Tibial artery (tissue), 4 donors: Measurements from ENCODE around the gene TM9SF3.

Source experiments
- DNase-seq, 2 donors: peaks; one replicate each; pipeline ENCODE4 v3.0.0-alpha.2; 2019
- H3K27ac ChIP-seq, 2 donors: fragments of 200-600 bp; sonication (generic) in 1 of 2; 1 replicate in 1 of 2; 2 replicates in 1 of 2; pipeline ENCODE4 v1.5.1; 2018 to 2019; ENCODE audit warnings: mild to moderate bottlenecking in 1 of 2
- H3K27me3 ChIP-seq, 2 donors: fragments of 200-600 bp; sonication (generic) in 1 of 2; one replicate each; pipeline versions ENCODE4 v1.5.1 to v1.6.0; 2016 to 2019
- H3K36me3 ChIP-seq, 3 donors: fragments of 200-600 bp; sonication (generic) in 2 of 3; one replicate each; pipeline ENCODE4 v1.5.1; 2016 to 2019; ENCODE audit warnings: mild to moderate bottlenecking in 2 of 3
- H3K4me1 ChIP-seq, 4 donors: fragments of 200-600 bp; sonication (generic) in 2 of 4; 1 replicate in 3 of 4; 2 replicates in 1 of 4; pipeline ENCODE4 v1.5.1; 2016 to 2019
- H3K4me3 ChIP-seq, 2 donors: fragments of 200-600 bp; sonication (generic) in 1 of 2; 1 replicate in 1 of 2; 2 replicates in 1 of 2; pipeline ENCODE4 v1.5.1; 2018 to 2019; ENCODE audit warnings: mild to moderate bottlenecking in 2 of 2
- H3K9me3 ChIP-seq, 3 donors: fragments of 200-600 bp; sonication (generic) in 1 of 3; one replicate each; pipeline ENCODE4 v1.5.1; 2016 to 2019
- CTCF ChIP-seq, 2 experiments: fragments of 200-600 bp in 1 of 2; fragments of 450-650 bp in 1 of 2; IDR thresholded peaks; one replicate each; pipeline ENCODE4 v1.5.1; 2017 to 2019; ENCODE audit warnings: antibody characterized with exemption in 2 of 2, mild to moderate bottlenecking in 1 of 2, moderate library complexity in 1 of 2
- intact Hi-C: fragments of 100-400 bp; cut with DNase I; formaldehyde crosslinking; loops from one replicate; pipeline ENCODE4 v1.15.0; 2023; ENCODE audit warnings: low total_unique reads

TM9SF3 gene

DNA sequence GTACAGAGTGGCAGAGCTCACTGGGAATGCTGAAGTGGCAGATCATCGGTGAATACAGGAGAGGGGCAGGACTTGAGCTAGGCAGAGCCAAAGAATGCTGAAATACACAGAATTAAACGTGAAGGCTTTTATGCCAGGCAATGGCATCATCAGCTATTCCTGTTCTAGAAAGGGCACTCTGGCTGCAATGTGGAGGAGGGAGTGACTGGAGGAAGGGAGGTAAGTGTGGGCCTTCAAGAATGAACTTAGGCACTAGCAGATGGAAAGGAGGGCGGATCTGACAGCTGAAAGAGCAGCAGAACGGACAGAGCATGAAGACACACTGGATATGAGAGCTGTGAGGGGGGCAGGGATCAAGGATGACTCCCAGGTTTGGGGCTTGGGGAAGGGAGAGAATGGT lies 12.0 kb upstream of the TM9SF3 start:
- intact Hi-C loops = no loop called here
- no peak overlapping the region for H3K4me3 ChIP-seq
- DNase-seq = no peak
- H3K9me3 ChIP-seq = no peaks in the 10 kb centered on the region
- no peak for TF ChIP-seq CTCF (IDR thresholded peaks at IDR 0.05)
- H3K36me3 ChIP-seq = no peaks in the 10 kb centered on the region
- peaks cover 0 to 6% of the 10 kb centered on the region in 2 donors for H3K27me3 ChIP-seq
- no peaks in the 10 kb centered on the region for H3K4me1 ChIP-seq
- no peak overlapping the region for H3K27ac ChIP-seq

DNA sequence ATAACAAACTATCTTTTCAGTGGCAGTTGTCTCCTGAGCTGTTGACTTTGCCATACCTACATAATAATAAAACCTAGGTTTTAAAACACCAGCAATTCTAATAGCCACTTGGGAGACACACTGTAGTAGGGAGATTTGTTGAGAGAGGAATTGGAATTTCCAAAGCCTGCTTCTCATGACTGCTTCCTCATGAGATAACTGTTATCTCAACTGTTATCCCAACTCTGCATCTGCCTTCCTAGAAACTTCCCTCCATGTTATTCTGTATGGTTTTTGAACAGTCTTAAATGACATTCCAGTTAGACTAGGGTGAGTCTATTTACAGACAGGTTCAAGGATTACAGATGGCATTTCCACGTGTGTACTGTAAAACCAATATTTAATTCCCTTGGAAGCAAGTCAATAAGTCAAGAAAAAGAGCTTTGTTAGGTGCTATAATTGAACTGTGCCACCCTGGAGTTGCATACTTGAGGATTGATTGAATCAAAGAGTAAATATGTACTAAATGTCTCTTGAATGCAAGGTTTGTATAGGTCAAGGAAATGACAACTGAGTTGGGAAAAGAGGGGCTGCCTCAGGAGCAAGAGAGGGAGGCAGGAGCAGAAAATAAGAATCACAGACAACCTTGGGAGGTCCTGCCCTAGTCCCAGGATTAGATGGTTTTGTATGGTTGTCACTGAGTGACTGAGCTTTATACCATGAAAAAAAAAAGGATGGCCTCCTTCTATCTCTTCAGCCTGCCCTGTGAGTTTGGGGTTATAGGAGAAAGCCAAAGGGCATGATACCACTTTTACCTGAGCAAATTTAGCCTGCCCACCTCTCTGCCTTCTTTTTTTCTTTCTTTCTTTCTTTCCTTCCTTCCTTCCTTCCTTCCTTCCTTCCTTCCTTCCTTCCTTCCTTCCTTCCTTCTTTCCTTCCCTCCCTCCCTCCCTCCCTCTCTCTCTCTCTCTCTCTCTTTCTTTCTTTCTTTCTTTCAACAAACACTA lies 9.9 kb upstream of the TM9SF3 start:
- no peak for TF ChIP-seq CTCF (IDR thresholded peaks at IDR 0.05)
- Histone ChIP-seq H3K9me3 (no peaks in the 10 kb centered on the region), H3K4me1 (no peaks in the 10 kb centered on the region), H3K4me3 (no peak overlapping the region), H3K27ac (no peak overlapping the region), H3K27me3 (peaks cover 0 to 6% of the 10 kb centered on the region in 2 donors), H3K36me3 (no peaks in the 10 kb centered on the region)
- DNase-seq = no peak
- intact Hi-C loops = no loop called here

- intact Hi-C loops = no loop called here
Observed at GRCh38 chr10:96595741-96596140, 8.9 kb upstream of the TM9SF3 start.

DNA sequence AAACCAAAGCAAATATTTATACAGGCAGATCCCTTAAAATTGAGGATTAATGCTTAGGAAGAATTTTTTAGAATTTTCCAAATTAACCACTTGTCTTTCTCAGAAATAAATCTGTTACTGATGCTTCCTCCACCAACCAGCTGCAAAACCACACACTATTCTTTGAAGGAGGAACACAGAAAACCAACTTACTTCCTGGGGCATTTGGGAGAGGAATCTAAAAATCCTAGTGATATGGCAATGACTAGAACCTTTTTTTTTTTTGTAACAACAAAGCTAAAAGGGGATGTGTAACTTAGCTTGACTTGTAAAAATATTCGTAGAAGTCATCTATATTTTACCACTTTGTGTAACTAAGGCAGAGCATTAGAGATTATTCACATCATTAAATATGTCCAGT lies 5.1 kb upstream of the TM9SF3 start:
- H3K27me3 ChIP-seq = no peaks in the 10 kb centered on the region
- no peak for TF ChIP-seq CTCF (IDR thresholded peaks at IDR 0.05)
- H3K4me3 ChIP-seq = no peak overlapping the region
- intact Hi-C loops = no loop called here
- H3K36me3 ChIP-seq = no peaks in the 10 kb centered on the region
- DNase-seq = no peak
- no peak overlapping the region for H3K27ac ChIP-seq
- peaks cover 0 to 13% (median 2%) of the 10 kb centered on the region in 4 donors for H3K4me1 ChIP-seq
- no peaks in the 10 kb centered on the region for H3K9me3 ChIP-seq

More at GRCh38 chr10:96595741-96596140, 8.9 kb upstream of the TM9SF3 start:
- TF ChIP-seq CTCF (IDR thresholded peaks at IDR 0.05) = no peak
- Histone ChIP-seq H3K36me3 (no peaks in the 10 kb centered on the region), H3K9me3 (no peaks in the 10 kb centered on the region), H3K27ac (no peak overlapping the region), H3K4me3 (no peak overlapping the region), H3K4me1 (no peaks in the 10 kb centered on the region), H3K27me3 (peaks cover 0 to 6% of the 10 kb centered on the region in 2 donors)
- no peak for DNase-seq

DNA sequence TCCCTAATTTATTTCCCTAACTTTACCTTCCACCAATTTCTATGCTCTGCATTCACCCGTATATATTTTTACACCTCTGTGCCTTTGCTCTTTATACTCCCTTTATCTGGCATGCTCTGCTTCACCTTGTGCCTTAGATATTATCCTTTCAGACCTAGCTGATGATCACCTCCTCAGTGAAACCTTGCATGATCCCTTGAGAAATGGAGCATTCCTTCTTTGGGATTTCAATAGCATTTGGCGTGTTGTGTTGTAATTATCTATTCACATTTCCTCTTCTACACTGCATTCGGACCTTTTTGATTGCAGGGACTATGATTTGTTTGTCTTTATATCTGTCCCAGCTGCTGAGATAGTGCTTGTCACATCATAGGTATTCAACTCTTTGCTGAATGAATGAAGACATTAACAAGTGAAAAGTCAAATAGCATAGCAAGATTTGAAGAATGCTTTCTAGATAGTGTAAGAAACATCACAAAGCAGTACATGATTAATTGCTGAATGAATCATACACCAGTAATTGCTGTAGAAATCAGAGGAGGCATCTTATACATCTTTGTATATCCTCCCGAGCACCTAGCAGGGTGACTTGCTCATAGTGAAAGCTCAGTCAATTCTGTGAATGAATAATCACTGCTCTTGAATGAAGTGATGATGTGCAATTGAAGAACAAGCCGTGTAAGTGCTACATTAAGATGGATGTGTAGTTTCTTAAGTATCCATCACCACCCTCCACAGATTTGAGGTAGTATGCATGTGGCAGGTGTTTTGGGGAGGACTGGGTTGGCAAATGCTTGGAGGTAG lies 2.0 kb upstream of the TM9SF3 start:
- H3K4me3 ChIP-seq = no peak overlapping the region
- DNase-seq = no peak
- H3K27me3 ChIP-seq = no peaks in the 10 kb centered on the region
- TF ChIP-seq CTCF (IDR thresholded peaks at IDR 0.05) = no peak
- H3K36me3 ChIP-seq = no peaks in the 10 kb centered on the region
- intact Hi-C loops = loop anchor here (5.0 kb wide), 1 partner anchor 243 kb away; the partner anchor contains the start of gene LCOR
- H3K9me3 ChIP-seq = no peaks in the 10 kb centered on the region
- peaks cover 0 to 31% (median 19%) of the 10 kb centered on the region in 4 donors for H3K4me1 ChIP-seq
- H3K27ac ChIP-seq = no peak overlapping the region
